Activated T-helper 17 cell treated with anti-CD3 and anti-CD28 coated beads, Interleukin-2, amount 50 U/mL, for 72 hours (primary cell): Measurements from ENCODE around the gene MEIS2. TPM values are rescaled to one million over a fixed set of nuclear protein-coding genes. Genes with fewer than 3 reads are reported as not detected.

Experiments
- ATAC-seq: fragments of 150-1000 bp; cut with Tn5 transposase; replicated peaks from 2 replicates; pipeline ENCODE4 v1.10.0; 2021; ENCODE audit warnings: mild to moderate bottlenecking, moderate library complexity
- H3K27ac Mint-ChIP-seq: one replicate; pipeline ENCODE4 v1.8.0; 2022; ENCODE audit warnings: mixed read lengths
- H3K27me3 Mint-ChIP-seq: one replicate; pipeline ENCODE4 v1.8.0; 2022; ENCODE audit warnings: mixed read lengths
- H3K36me3 Mint-ChIP-seq: one replicate; pipeline ENCODE4 v1.8.0; 2022; ENCODE audit warnings: low read depth, mild to moderate bottlenecking, mixed read lengths
- H3K4me1 Mint-ChIP-seq: one replicate; pipeline ENCODE4 v1.8.0; 2022; ENCODE audit warnings: mixed read lengths
- H3K4me3 Mint-ChIP-seq: one replicate; pipeline ENCODE4 v1.8.0; 2022; ENCODE audit warnings: mild to moderate bottlenecking, mixed read lengths
- H3K9me3 Mint-ChIP-seq: one replicate; pipeline ENCODE4 v1.8.0; 2022; ENCODE audit warnings: mixed read lengths
- total RNA-seq, 2 donors: library from RNA; stranded (reverse); gene quantifications; one replicate each; pipeline ENCODE4 v1.2.3, GENCODE V29; 2022

The MEIS2 gene
- total RNA-seq, 2 donors from 2014 or later: not detected

DNA sequence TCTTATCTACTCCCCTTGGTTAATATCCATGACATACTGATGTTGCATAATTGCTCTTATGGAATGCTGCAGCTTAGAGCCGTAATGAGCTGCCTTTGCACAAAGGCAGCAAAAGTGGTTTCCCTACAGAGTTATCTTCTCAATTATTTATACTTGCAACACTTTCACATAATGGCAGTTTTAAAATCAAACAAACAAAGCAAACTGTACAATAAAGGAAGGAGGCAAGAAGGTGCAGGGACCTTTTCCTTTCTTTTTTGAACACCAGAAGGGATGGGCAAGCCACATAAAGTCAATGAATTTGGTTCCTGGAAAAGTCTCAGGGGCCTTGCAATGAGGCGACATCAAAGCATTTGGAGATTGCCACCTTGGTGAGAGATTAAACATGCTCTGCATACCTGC, 188.0 kb downstream of the MEIS2 start:
- Mint-ChIP-seq H3K27ac (no peak overlapping the region), H3K4me1 (no peaks in the 10 kb centered on the region), H3K36me3 (no peaks in the 10 kb centered on the region), H3K9me3 (peaks cover 3% of the 10 kb centered on the region), H3K27me3 (peaks cover 10% of the 10 kb centered on the region), H3K4me3 (no peak overlapping the region)
- no peak for ATAC-seq

DNA sequence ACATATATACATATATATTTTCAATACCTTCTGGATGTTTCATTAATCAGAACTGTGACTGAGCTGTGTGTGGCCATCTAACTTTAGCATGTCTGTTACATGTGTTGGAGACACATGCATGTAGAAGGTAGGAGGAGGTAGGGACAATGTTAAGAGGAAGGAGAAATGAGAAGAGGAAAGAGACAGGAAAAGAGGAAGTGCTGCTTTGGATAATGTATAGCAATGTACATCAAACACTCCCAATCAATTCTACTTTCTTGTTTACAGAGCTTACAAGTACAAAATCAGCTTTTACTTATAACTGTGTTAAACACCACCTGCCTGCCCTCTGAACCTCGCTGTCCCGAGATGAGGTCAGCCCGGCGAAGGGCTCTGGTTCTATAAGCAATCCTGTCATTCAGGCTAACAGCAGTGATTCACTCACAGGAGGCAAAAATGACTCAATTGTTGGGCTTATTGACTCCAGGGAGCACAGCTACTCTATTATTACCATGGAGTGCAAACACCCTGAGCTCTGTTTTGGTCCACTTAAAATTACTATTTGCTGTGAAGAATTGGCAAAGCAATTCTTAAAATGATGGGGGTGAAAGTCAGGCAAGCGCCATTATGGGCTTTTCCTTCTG, 188.9 kb downstream of the MEIS2 start:
- no peak overlapping the region for H3K4me3 Mint-ChIP-seq
- peaks cover 3% of the 10 kb centered on the region for H3K9me3 Mint-ChIP-seq
- H3K36me3 Mint-ChIP-seq: no peaks in the 10 kb centered on the region
- no peak overlapping the region for H3K27ac Mint-ChIP-seq
- H3K27me3 Mint-ChIP-seq: peaks cover 10% of the 10 kb centered on the region
- no peak for ATAC-seq
- H3K4me1 Mint-ChIP-seq: no peaks in the 10 kb centered on the region

DNA sequence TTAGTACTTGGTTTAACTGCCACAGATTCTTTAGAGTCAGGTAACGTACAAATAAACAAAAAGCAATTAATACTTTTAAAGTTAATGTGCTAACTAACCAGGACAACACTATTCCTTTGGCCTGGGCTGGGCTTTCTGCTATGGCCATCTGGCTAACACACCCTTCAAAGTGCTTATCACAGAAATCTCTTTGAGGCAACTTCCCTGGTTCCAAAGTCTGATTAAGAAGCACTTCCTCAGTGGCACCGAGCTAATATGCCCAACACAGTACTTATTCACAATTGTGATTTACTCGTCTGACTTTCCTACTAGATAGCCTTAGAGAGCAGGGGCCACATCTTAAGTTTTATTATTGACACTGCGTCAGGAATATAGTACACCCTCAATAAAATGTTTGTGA, 191.4 kb downstream of the MEIS2 start:
- ATAC-seq: no peak
- no peaks in the 10 kb centered on the region for H3K4me1 Mint-ChIP-seq
- H3K27ac Mint-ChIP-seq: no peak overlapping the region
- H3K27me3 Mint-ChIP-seq: peaks cover 10% of the 10 kb centered on the region
- H3K36me3 Mint-ChIP-seq: no peaks in the 10 kb centered on the region
- peaks cover 2% of the 10 kb centered on the region for H3K9me3 Mint-ChIP-seq
- no peak overlapping the region for H3K4me3 Mint-ChIP-seq

DNA sequence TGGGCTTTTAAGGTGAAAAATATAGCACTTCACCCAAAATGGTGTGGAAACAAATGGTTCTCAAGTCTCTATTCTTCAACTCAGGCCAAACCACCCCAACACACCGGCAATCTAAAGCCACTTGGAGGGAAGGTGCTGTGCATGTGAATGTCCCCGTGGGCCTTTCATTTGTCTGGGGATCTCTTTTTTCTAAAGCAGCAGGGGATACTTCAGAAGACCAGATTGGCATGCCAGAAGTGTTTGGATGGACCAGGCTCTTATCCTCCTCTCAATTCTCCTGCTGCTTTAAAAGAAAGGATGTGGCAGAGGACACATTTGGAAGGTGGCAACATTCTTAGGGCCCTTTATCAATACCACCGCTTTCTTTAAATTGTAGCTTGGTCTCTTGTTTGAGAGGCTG, 193.1 kb downstream of the MEIS2 start:
- ATAC-seq: no peak
- Mint-ChIP-seq H3K27me3 (peaks cover 12% of the 10 kb centered on the region), H3K4me3 (no peak overlapping the region), H3K9me3 (no peaks in the 10 kb centered on the region), H3K27ac (no peak overlapping the region), H3K4me1 (no peaks in the 10 kb centered on the region), H3K36me3 (no peaks in the 10 kb centered on the region)

DNA sequence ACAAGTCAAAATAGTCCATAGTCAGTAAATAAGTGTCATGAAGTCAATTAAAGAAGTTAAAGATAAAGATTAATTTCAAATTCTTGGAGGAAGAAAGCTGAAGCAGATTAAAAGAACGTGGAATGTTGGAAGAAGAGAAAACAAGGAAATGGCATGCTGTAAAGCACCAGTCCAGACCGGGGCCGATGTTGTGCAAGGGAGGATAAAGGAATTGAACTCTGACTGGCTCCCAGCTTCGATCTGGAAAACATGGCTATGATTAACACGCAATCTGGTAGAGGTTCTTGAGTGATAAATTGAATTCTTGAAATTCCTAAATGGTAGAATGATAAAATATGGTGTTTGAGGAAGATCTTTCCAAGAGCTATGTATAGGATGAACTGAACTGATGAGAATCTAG, 194.4 kb downstream of the MEIS2 start:
- Mint-ChIP-seq H3K27me3 (peaks cover 13% of the 10 kb centered on the region), H3K36me3 (no peaks in the 10 kb centered on the region), H3K4me1 (no peaks in the 10 kb centered on the region), H3K27ac (no peak overlapping the region), H3K9me3 (no peaks in the 10 kb centered on the region), H3K4me3 (no peak overlapping the region)
- no peak for ATAC-seq

DNA sequence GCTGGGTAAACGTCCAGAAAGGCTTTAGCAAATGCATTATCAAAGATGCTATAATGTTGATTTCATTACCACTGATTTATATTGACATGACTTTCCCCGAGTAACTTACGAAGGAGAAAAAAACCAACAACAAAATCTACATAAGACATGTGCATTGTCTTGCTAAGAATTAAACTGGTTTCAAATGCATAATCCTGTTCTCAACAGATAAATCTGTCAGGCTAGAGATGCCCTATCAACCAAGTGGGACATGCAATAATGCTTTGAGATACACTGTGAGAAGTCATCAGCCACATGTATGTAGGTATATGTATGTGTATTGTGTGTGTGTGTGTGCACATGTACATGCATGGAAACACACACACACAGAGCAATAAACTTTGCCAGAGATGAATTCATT, 195.6 kb downstream of the MEIS2 start:
- Mint-ChIP-seq H3K4me1 (no peaks in the 10 kb centered on the region), H3K9me3 (no peaks in the 10 kb centered on the region), H3K4me3 (no peak overlapping the region), H3K27me3 (peaks cover 13% of the 10 kb centered on the region), H3K27ac (no peak overlapping the region), H3K36me3 (no peaks in the 10 kb centered on the region)
- ATAC-seq: no peak

DNA sequence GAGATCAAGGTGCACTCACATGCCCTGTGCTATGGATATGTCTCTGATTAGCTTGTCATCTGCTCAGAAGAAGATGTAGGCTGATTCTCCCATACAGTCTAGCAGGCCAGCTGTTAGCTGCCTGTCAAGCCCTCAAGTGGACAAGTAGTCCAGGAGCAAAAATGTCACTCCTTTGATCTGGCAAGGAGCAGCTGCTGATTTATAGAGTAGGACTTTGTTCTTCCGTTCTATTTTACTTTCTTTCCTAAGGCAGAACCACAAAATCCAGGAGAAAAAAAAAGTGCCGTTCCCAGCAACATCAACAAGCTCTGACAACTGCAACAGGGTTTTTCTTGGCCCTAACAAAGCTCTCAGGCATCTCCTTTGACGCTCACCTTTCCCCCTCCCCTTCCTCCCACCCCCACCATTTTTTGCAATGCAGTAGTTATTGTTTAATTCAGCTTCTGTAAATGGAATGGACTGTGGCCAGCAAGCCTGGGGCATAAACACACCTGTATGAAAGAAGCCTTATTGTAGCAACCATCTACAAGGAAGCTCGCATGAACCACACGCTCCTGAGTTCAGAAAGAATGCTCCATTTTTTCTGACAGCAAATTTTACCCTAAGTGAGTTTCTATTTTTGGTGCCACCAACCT, 196.3 kb downstream of the MEIS2 start:
- Mint-ChIP-seq H3K36me3 (no peaks in the 10 kb centered on the region), H3K27me3 (peaks cover 9% of the 10 kb centered on the region), H3K4me1 (no peaks in the 10 kb centered on the region), H3K4me3 (no peak overlapping the region), H3K9me3 (no peaks in the 10 kb centered on the region), H3K27ac (no peak overlapping the region)
- ATAC-seq: no peak

DNA sequence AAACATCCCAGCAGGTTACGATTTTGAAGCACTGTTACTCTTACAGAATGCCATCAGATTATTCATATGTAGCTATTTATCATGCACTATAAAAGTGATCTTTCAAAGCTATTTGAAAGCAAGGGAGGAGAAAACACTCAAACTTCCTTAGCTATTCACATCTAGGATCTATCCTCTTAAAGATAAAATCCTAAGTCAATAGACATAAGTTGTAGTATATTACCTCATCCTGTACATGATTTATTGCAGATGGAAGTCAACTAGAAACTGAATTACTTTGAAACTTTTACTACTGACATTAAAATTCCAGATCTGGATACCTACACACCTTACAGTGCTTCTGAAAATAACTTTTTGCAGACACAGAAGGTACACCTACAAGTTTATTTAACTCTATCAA, 197.2 kb downstream of the MEIS2 start:
- no peak for ATAC-seq
- Mint-ChIP-seq H3K9me3 (no peaks in the 10 kb centered on the region), H3K27ac (no peak overlapping the region), H3K4me1 (no peaks in the 10 kb centered on the region), H3K27me3 (peaks cover 11% of the 10 kb centered on the region), H3K36me3 (no peaks in the 10 kb centered on the region), H3K4me3 (no peak overlapping the region)

DNA sequence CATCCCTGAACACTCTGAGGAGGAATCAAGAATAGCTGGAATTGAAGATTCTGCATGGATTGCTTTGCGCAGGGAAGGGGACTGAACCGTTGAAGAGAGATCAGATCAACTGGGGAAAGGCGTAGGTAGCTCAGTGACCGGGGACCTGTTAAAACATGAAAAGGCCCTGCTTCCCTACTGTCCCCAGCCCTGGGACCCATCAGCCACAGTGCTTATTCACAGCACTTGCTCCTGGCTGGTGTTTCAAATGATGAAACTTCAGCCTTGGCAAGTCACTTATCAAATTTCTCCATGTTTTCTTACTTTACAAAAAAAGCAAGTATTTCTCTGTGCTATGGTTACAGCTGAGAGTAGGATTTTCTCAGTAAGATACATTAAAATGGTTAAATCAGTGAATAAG, 199.3 kb downstream of the MEIS2 start:
- ATAC-seq: no peak
- no peaks in the 10 kb centered on the region for H3K9me3 Mint-ChIP-seq
- H3K27me3 Mint-ChIP-seq: peaks cover 14% of the 10 kb centered on the region
- H3K4me1 Mint-ChIP-seq: no peaks in the 10 kb centered on the region
- H3K36me3 Mint-ChIP-seq: no peaks in the 10 kb centered on the region
- H3K27ac Mint-ChIP-seq: no peak overlapping the region
- no peak overlapping the region for H3K4me3 Mint-ChIP-seq

DNA sequence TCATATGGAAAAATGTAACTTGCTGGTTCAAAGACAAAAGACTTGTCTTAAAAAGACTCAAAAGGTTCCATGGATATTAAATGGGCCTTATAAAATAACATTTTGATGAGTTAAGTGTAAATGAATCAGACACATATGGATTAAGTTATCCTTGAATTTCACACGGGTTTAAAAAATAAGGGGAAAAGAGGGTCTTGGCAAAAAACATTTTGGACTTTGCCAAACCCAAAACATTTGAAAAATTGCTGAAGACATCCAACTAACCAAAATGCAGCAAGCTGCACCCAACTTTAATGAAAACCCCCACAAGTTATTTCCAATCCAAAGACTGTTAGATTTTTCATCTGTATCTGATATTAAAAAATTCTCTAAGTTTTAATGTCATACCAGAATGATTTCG, 200.7 kb downstream of the MEIS2 start:
- no peak overlapping the region for H3K27ac Mint-ChIP-seq
- H3K36me3 Mint-ChIP-seq: no peaks in the 10 kb centered on the region
- H3K4me1 Mint-ChIP-seq: no peaks in the 10 kb centered on the region
- no peaks in the 10 kb centered on the region for H3K9me3 Mint-ChIP-seq
- no peak overlapping the region for H3K4me3 Mint-ChIP-seq
- peaks cover 19% of the 10 kb centered on the region for H3K27me3 Mint-ChIP-seq
- no peak for ATAC-seq

DNA sequence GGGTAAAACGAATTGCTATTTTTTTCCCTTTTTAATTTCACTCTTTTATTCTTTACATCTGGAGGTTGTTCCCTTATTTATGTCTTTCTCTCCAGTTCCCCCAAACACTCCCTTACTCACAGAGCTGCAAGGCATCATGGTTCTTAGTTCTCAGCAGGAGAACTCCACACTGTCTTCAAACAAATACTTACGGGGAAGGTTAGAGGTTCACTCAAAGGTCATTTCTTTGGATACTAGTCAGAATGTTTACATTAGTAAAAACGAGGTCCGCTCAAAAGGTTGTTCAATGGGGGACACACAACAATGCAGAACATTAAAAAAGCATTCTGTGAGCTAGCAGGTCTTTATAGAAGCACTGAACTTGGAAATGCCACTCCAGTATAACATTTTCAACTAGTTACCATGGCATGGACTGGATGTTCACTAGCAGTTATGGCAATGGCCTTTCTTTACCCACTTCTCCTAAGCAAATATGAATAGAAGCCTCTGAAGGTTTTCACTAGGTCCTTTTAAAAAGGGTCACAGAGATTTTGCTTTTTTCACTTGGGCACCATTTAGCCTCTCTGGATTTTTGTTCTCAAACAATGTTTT, 201.7 kb downstream of the MEIS2 start:
- H3K9me3 Mint-ChIP-seq: no peaks in the 10 kb centered on the region
- no peaks in the 10 kb centered on the region for H3K36me3 Mint-ChIP-seq
- H3K27ac Mint-ChIP-seq: no peak overlapping the region
- H3K27me3 Mint-ChIP-seq: peaks cover 22% of the 10 kb centered on the region
- no peaks in the 10 kb centered on the region for H3K4me1 Mint-ChIP-seq
- no peak for ATAC-seq
- no peak overlapping the region for H3K4me3 Mint-ChIP-seq

DNA sequence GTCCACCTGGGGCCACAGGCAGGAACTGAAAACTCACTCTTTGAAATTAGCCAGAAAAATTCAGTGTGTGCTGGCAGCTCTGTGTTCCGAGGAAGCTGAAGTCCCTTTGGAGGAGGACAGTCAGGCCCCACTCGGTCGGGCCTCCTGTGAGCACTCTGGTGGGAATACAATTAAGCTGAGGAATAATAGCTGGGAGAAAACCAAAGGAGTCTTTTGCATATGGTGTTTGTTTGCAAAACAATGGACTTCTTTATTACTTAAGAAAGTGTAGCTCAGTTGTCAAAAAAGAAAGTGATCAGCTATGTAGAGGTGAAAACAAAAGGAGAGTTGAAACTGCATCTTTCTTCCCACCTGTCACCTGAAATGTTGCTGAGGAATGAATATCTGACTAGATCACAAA, 202.5 kb downstream of the MEIS2 start:
- no peak for ATAC-seq
- Mint-ChIP-seq H3K4me1 (no peaks in the 10 kb centered on the region), H3K4me3 (no peak overlapping the region), H3K27me3 (peaks cover 20% of the 10 kb centered on the region), H3K9me3 (no peaks in the 10 kb centered on the region), H3K36me3 (no peaks in the 10 kb centered on the region), H3K27ac (no peak overlapping the region)

DNA sequence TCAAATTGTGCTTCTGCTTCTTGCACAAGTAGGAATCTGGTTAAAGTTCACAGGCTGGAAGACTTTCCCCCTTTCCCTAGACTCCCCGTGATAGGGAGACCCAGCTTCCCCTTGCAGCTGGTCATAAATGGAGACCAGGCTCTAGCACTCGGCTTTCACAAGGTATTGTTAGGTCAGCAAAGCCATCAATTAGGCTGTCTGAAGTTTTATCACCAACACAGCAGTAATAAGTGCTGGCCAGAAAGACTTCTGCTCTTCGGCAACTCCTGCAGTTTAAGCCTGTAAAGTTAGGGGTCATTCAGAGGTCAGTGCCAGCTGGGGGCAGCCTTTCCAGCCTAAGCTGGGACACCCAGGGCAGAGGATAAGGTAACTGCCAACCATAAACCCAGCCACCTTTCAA, 203.4 kb downstream of the MEIS2 start:
- no peak for ATAC-seq
- Mint-ChIP-seq H3K4me3 (no peak overlapping the region), H3K27ac (no peak overlapping the region), H3K36me3 (no peaks in the 10 kb centered on the region), H3K9me3 (no peaks in the 10 kb centered on the region), H3K4me1 (no peaks in the 10 kb centered on the region), H3K27me3 (peaks cover 18% of the 10 kb centered on the region)

DNA sequence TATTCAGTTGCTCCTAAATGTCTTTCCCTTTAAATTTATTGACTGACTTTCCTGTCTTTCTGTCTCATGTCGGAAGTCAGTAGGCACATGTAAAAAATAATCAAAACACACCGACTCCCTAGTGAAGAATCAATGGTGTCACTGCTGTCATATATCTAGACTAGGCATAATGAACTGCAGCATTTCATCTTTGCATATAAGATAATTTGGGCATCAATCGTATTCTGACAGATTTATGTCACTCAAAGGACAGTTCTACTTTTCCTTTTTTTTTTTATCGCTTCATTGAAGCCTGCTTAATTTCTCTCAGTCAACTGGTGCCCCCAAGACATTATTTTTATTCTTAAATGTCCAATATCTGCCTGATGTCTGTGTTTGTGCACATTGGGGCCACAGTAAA, 206.3 kb downstream of the MEIS2 start:
- no peak for ATAC-seq
- Mint-ChIP-seq H3K27me3 (peaks cover 37% of the 10 kb centered on the region), H3K4me3 (no peak overlapping the region), H3K9me3 (no peaks in the 10 kb centered on the region), H3K4me1 (no peaks in the 10 kb centered on the region), H3K36me3 (no peaks in the 10 kb centered on the region), H3K27ac (no peak overlapping the region)

DNA sequence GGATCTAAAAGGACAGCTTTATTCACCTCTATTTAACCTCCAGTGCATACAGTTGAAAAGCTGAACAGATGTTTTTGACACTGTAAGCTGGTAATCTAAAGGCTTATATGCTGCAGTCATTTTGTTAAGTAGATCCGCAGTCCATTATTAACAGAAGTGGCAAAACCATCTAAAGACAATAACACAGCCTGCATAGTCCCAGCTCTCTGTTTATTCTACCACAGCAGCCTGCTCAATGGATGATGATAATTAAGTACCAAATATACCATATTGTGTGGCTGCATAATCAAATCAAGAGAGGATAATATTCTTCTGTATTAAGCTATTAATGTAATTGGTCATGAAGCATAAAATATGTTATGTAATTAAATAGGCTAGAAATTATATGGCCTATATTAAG, 207.1 kb downstream of the MEIS2 start:
- no peaks in the 10 kb centered on the region for H3K4me1 Mint-ChIP-seq
- peaks cover 41% of the 10 kb centered on the region for H3K27me3 Mint-ChIP-seq
- H3K4me3 Mint-ChIP-seq: no peak overlapping the region
- no peaks in the 10 kb centered on the region for H3K36me3 Mint-ChIP-seq
- ATAC-seq: no peak
- H3K27ac Mint-ChIP-seq: no peak overlapping the region
- no peaks in the 10 kb centered on the region for H3K9me3 Mint-ChIP-seq
